ENCODE results near the gene OVCA2.
A peak's percentile ranks its signal among the peaks of the same experiment; 100 is the strongest.

Gene OVCA2

GRCh38 chr17:2054512-2055291, 12.9 kb downstream of the OVCA2 start, which contains the start of gene HIC1:
Gene HIC1 (plus strand): TSS chr17:2055103. CDS start chr17:2056691, 1,588 bp downstream.
- DNase-seq, result peak; percentile 80 to 85

GRCh38 chr17:2055292-2056205, 13.7 kb downstream of the OVCA2 start:
- DNase-seq, result peak in 1 of 2 donors; percentile 60

GRCh38 chr17:2056206-2057174, 14.7 kb downstream of the OVCA2 start:
- DNase-seq, result peak in 1 of 2 donors; percentile 63

GRCh38 chr17:2057175-2057759, 15.4 kb downstream of the OVCA2 start:
- DNase-seq, result no peak

- DNase-seq, result no peak
These were observed 16.2 kb downstream of the OVCA2 start for GRCh38 chr17:2057760-2058585.

- DNase-seq, result peak; percentile 76 to 80
These were observed 17.0 kb downstream of the OVCA2 start for GRCh38 chr17:2058586-2059546.

GRCh38 chr17:2059547-2060384, 17.9 kb downstream of the OVCA2 start:
- no peak for DNase-seq

GRCh38 chr17:2060385-2060658, 18.5 kb downstream of the OVCA2 start:
- DNase-seq, result no peak

- DNase-seq, result no peak
These were observed 19.0 kb downstream of the OVCA2 start for GRCh38 chr17:2060681-2061440.

- no peak for DNase-seq
These were observed 19.7 kb downstream of the OVCA2 start for GRCh38 chr17:2061441-2061958.

GRCh38 chr17:2062571-2063183, 20.9 kb downstream of the OVCA2 start:
- DNase-seq, result no peak

GRCh38 chr17:2063261-2064146, 21.7 kb downstream of the OVCA2 start:
- DNase-seq, result no peak

- no peak for DNase-seq
These were observed 22.3 kb downstream of the OVCA2 start for GRCh38 chr17:2064147-2064489.

GRCh38 chr17:2064520-2064971, 22.7 kb downstream of the OVCA2 start:
- no peak for DNase-seq

- DNase-seq, result peak; percentile 77
These were observed 23.4 kb downstream of the OVCA2 start for GRCh38 chr17:2064980-2065785.

- DNase-seq, result no peak
These were observed 24.2 kb downstream of the OVCA2 start for GRCh38 chr17:2065949-2066400.

All from stimulated activated CD4-positive, alpha-beta T cell treated with anti-CD3 and anti-CD28 coated beads, Interleukin-2, amount 100 ng/mL, for 24 hours (primary cell).